Karpas-422 (cell line): ENCODE results near the gene AP2M1. TPM values are rescaled to one million over a fixed set of nuclear protein-coding genes. Genes with fewer than 3 reads are reported as not detected.

Experiments
- DNase-seq: peaks from one replicate; pipeline ENCODE4 v3.0.0-alpha.2; 2015
- H2AFZ ChIP-seq: fragments of 200-600 bp; sonication (generic); 2 replicates; pipeline ENCODE4 v1.6.1; 2014; ENCODE audit warnings: antibody characterized with exemption, low read length, mixed read lengths
- H3K27ac ChIP-seq: fragments of 200-600 bp; sonication (generic); 2 replicates; pipeline ENCODE4 v1.5.1; 2014; ENCODE audit warnings: mild to moderate bottlenecking, low read length, moderate library complexity
- H3K27me3 ChIP-seq: fragments of 200-600 bp; sonication (generic); 2 replicates; pipeline ENCODE4 v1.6.1; 2014; ENCODE audit warnings: low read length, mixed read lengths
- H3K36me3 ChIP-seq: fragments of 200-600 bp; sonication (generic); 2 replicates; pipeline ENCODE4 v1.6.1; 2014; ENCODE audit warnings: low read length, mixed read lengths; ENCODE audit not compliant: insufficient read depth
- H3K4me1 ChIP-seq: fragments of 200-600 bp; sonication (generic); 2 replicates; pipeline ENCODE4 v1.6.1; 2014; ENCODE audit warnings: mild to moderate bottlenecking, low read length, mixed read lengths
- H3K4me2 ChIP-seq: fragments of 200-600 bp; sonication (generic); 2 replicates; pipeline ENCODE4 v1.6.1; 2014; ENCODE audit warnings: low read length, low read depth, mild to moderate bottlenecking; ENCODE audit not compliant: poor library complexity, severe bottlenecking
- H3K4me3 ChIP-seq: fragments of 200-600 bp; sonication (generic); 2 replicates; pipeline ENCODE4 v1.5.1; 2014; ENCODE audit warnings: mild to moderate bottlenecking, antibody characterized with exemption, low read length, mixed read lengths
- H3K79me2 ChIP-seq: fragments of 200-600 bp; sonication (generic); 2 replicates; pipeline ENCODE4 v1.6.1; 2014; ENCODE audit warnings: mild to moderate bottlenecking, low read length, mixed read lengths
- H3K9ac ChIP-seq: fragments of 200-600 bp; sonication (generic); 2 replicates; pipeline ENCODE4 v1.6.0; 2014; ENCODE audit warnings: low read length
- H3K9me2 ChIP-seq: fragments of 200-600 bp; sonication (generic), shearing (Covaris generic); replicated peaks from 2 replicates; pipeline ENCODE4 v1.6.0; 2014; ENCODE audit warnings: mild to moderate bottlenecking, low read length, moderate library complexity; ENCODE audit not compliant: insufficient read depth
- H3K9me3 ChIP-seq: fragments of 300-700, 200-600 bp; sonication (generic); 2 replicates; pipeline ENCODE4 v1.6.1; 2014; ENCODE audit warnings: low read length, mixed read lengths
- H4K20me1 ChIP-seq: fragments of 200-600 bp; sonication (generic); 2 replicates; pipeline ENCODE4 v1.6.1; 2014; ENCODE audit warnings: mild to moderate bottlenecking, antibody characterized with exemption, low read length, low read depth; ENCODE audit not compliant: insufficient read depth
- total RNA-seq: library from RNA; depleted of rRNA; stranded (reverse); fragments of >200 nt; shearing (Covaris generic); gene quantifications from 2 replicates; pipeline ENCODE4 v1.2.3, GENCODE V29; 2014; ENCODE audit warnings: low replicate concordance

Gene AP2M1
- total RNA-seq, 1 experiment from 2014 or later = 212 TPM

GRCh38 chr3:184135911-184136260 lies 38.8 kb upstream of the AP2M1 start:
- Histone ChIP-seq H3K9me2 (no peaks in the 10 kb centered on the region), H3K27ac (peak overlapping the region; percentile 47), H3K4me2 (peak overlapping the region; percentile 99), H3K27me3 (no peaks in the 10 kb centered on the region), H3K9me3 (no peaks in the 10 kb centered on the region), H2AFZ (peak overlapping the region; percentile 83; the same call in 1 of the 2 replicates), H3K9ac (peak overlapping the region; percentile 88), H3K79me2 (peaks cover 46% of the 10 kb centered on the region), H4K20me1 (peaks cover 4% of the 10 kb centered on the region; the same call in 1 of the 2 replicates), H3K36me3 (peaks cover 22% of the 10 kb centered on the region; the same call in 1 of the 2 replicates), H3K4me1 (peaks cover 31% of the 10 kb centered on the region), H3K4me3 (peak overlapping the region; percentile 86)
- no peak for DNase-seq

GRCh38 chr3:184140436-184140835 lies 34.2 kb upstream of the AP2M1 start:
- Histone ChIP-seq H3K27ac (no peak overlapping the region), H3K9ac (no peak overlapping the region), H4K20me1 (peaks cover 4% of the 10 kb centered on the region; the same call in 1 of the 2 replicates), H3K4me1 (peaks cover 17% of the 10 kb centered on the region), H3K9me3 (no peaks in the 10 kb centered on the region), H3K79me2 (peaks cover 28% of the 10 kb centered on the region), H3K27me3 (no peaks in the 10 kb centered on the region), H3K4me2 (no peak overlapping the region), H3K9me2 (no peaks in the 10 kb centered on the region), H2AFZ (no peak overlapping the region), H3K4me3 (no peak overlapping the region), H3K36me3 (peaks cover 62% of the 10 kb centered on the region)
- DNase-seq = no peak

GRCh38 chr3:184142199-184142598 lies 32.5 kb upstream of the AP2M1 start:
- Histone ChIP-seq H3K4me2 (no peak overlapping the region), H3K27ac (no peak overlapping the region), H3K79me2 (peaks cover 11% of the 10 kb centered on the region), H3K9ac (no peak overlapping the region), H3K4me1 (peaks cover 4% of the 10 kb centered on the region), H3K9me3 (no peaks in the 10 kb centered on the region), H3K27me3 (no peaks in the 10 kb centered on the region), H3K4me3 (no peak overlapping the region), H3K36me3 (peaks cover 64% of the 10 kb centered on the region), H3K9me2 (no peaks in the 10 kb centered on the region), H4K20me1 (no peaks in the 10 kb centered on the region; the same call in 1 of the 2 replicates), H2AFZ (no peak overlapping the region)
- DNase-seq = no peak

GRCh38 chr3:184143327-184143726 lies 31.3 kb upstream of the AP2M1 start:
- no peak for DNase-seq
- Histone ChIP-seq H3K4me1 (no peaks in the 10 kb centered on the region), H3K4me3 (no peak overlapping the region), H3K27ac (no peak overlapping the region), H3K36me3 (peaks cover 54% of the 10 kb centered on the region), H3K79me2 (no peaks in the 10 kb centered on the region), H3K27me3 (no peaks in the 10 kb centered on the region), H3K9ac (no peak overlapping the region), H3K9me2 (no peaks in the 10 kb centered on the region), H4K20me1 (no peaks in the 10 kb centered on the region; the same call in 1 of the 2 replicates), H2AFZ (no peak overlapping the region), H3K4me2 (no peak overlapping the region), H3K9me3 (no peaks in the 10 kb centered on the region)

GRCh38 chr3:184144505-184144904 lies 30.1 kb upstream of the AP2M1 start:
- H4K20me1 ChIP-seq = no peaks in the 10 kb centered on the region; the same call in 1 of the 2 replicates
- H3K9ac ChIP-seq = no peak overlapping the region
- no peak overlapping the region for H3K27ac ChIP-seq
- no peak overlapping the region for H3K4me2 ChIP-seq
- no peaks in the 10 kb centered on the region for H3K9me3 ChIP-seq
- H3K4me3 ChIP-seq = no peak overlapping the region
- H3K9me2 ChIP-seq = no peaks in the 10 kb centered on the region
- peaks cover 54% of the 10 kb centered on the region for H3K36me3 ChIP-seq
- no peaks in the 10 kb centered on the region for H3K4me1 ChIP-seq
- H3K27me3 ChIP-seq = no peaks in the 10 kb centered on the region
- H3K79me2 ChIP-seq = no peaks in the 10 kb centered on the region
- no peak for DNase-seq
- H2AFZ ChIP-seq = no peak overlapping the region

GRCh38 chr3:184145111-184145524 lies 29.5 kb upstream of the AP2M1 start:
- H3K9me3 ChIP-seq = no peaks in the 10 kb centered on the region
- no peaks in the 10 kb centered on the region for H3K4me1 ChIP-seq
- no peaks in the 10 kb centered on the region for H3K9me2 ChIP-seq
- DNase-seq = peak; percentile 78
- no peak overlapping the region for H3K27ac ChIP-seq
- no peak overlapping the region for H3K9ac ChIP-seq
- peaks cover 51% of the 10 kb centered on the region for H3K36me3 ChIP-seq
- no peak overlapping the region for H3K4me3 ChIP-seq
- H3K27me3 ChIP-seq = no peaks in the 10 kb centered on the region
- no peaks in the 10 kb centered on the region for H3K79me2 ChIP-seq
- no peak overlapping the region for H2AFZ ChIP-seq
- H4K20me1 ChIP-seq = no peaks in the 10 kb centered on the region; the same call in 1 of the 2 replicates
- H3K4me2 ChIP-seq = no peak overlapping the region

GRCh38 chr3:184145751-184146270 lies 28.8 kb upstream of the AP2M1 start:
- Histone ChIP-seq H4K20me1 (no peaks in the 10 kb centered on the region; the same call in 1 of the 2 replicates), H3K4me2 (no peak overlapping the region), H3K79me2 (no peaks in the 10 kb centered on the region), H3K27ac (no peak overlapping the region), H3K36me3 (peaks cover 47% of the 10 kb centered on the region), H3K4me3 (no peak overlapping the region), H3K9me3 (no peaks in the 10 kb centered on the region), H3K9me2 (no peaks in the 10 kb centered on the region), H3K9ac (no peak overlapping the region), H3K4me1 (no peaks in the 10 kb centered on the region), H3K27me3 (no peaks in the 10 kb centered on the region), H2AFZ (no peak overlapping the region)
- DNase-seq = no peak

GRCh38 chr3:184148076-184148475 lies 26.6 kb upstream of the AP2M1 start:
- Histone ChIP-seq H3K9me2 (no peaks in the 10 kb centered on the region), H2AFZ (no peak overlapping the region), H3K9ac (no peak overlapping the region), H3K27me3 (no peaks in the 10 kb centered on the region), H3K4me2 (no peak overlapping the region), H3K79me2 (no peaks in the 10 kb centered on the region), H3K4me3 (no peak overlapping the region), H3K9me3 (no peaks in the 10 kb centered on the region), H4K20me1 (no peaks in the 10 kb centered on the region), H3K36me3 (peaks cover 25% of the 10 kb centered on the region), H3K4me1 (no peaks in the 10 kb centered on the region), H3K27ac (no peak overlapping the region)
- no peak for DNase-seq
